ENCODE measurements around the gene ADGRG3.

Gene ADGRG3

DNA sequence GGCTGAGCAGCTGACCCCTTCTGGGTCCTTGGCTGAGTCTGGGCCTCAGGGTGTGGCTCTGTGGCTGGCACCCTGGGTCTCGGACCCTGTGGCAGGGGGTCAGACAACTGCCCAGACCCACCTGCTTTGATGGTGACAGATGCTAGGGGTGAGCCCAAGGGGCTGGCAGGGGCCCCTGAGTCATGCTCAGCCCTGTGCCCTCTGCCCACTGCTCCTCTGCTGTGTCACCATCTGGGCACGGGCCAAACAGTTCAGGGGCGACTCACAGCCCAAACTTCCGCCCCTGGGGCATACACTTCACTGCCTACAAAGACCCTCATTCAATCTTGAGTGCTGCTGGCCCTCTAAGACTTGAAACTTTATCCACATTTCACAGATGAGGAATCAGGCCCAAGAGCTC lies 33.9 kb upstream of the ADGRG3 start:
- H3K9ac ChIP-seq (ENCODE audit: low read depth, low read length) = no peak overlapping the region

GRCh38 chr16:57635266-57636097 lies 32.6 kb upstream of the ADGRG3 start:
- H2AFZ ChIP-seq (ENCODE audit: low read depth, low read length) = no peak overlapping the region
- no peaks in the 10 kb centered on the region for H4K20me1 ChIP-seq (ENCODE audit: insufficient read depth, low read length)
- no peak overlapping the region for H3K4me3 ChIP-seq (ENCODE audit: low read depth in 1 of 2, low read length in 2 of 2)
- DNase-seq (no peak), ATAC-seq (ENCODE audit: insufficient read depth, low read depth) (no peak)
- no peak overlapping the region for H3K4me2 ChIP-seq (ENCODE audit: insufficient read depth, low read length)
- no peaks in the 10 kb centered on the region for H3K79me2 ChIP-seq (ENCODE audit: insufficient read depth, low read length)
- H3K9me3 ChIP-seq (ENCODE audit: insufficient read depth, low read length, severe bottlenecking) = no peaks in the 10 kb centered on the region
- H3K4me1 ChIP-seq (ENCODE audit: insufficient read depth, low read length) = peaks cover 16% of the 10 kb centered on the region
- TF ChIP-seq CTCF (IDR thresholded peaks at IDR 0.05; ENCODE audit: borderline replicate concordance, extremely low read depth, low read length, poor library complexity, severe bottlenecking) = no peak
- no peak for TF ChIP-seq EZH2 (IDR thresholded peaks at IDR 0.05; ENCODE audit: borderline replicate concordance, low read depth, low read length, severe bottlenecking)
- no peak overlapping the region for H3K9ac ChIP-seq (ENCODE audit: low read depth, low read length)
- no peak overlapping the region for H3K27ac ChIP-seq (ENCODE audit: low read length)
- no peaks in the 10 kb centered on the region for H3K36me3 ChIP-seq (ENCODE audit: insufficient read depth, low read length)
- H3K27me3 ChIP-seq (ENCODE audit: insufficient read depth, low read length, poor library complexity) = no peaks in the 10 kb centered on the region

More for the DNA sequence above, 33.9 kb upstream of the ADGRG3 start:
- TF ChIP-seq EZH2 (IDR thresholded peaks at IDR 0.05; ENCODE audit: borderline replicate concordance, low read depth, low read length, severe bottlenecking) (no peak), CTCF (IDR thresholded peaks at IDR 0.05; ENCODE audit: borderline replicate concordance, extremely low read depth, low read length, poor library complexity, severe bottlenecking) (no peak)
- H4K20me1 ChIP-seq (ENCODE audit: insufficient read depth, low read length) = no peaks in the 10 kb centered on the region; the same call in 1 of the 2 replicates
- no peak overlapping the region for H3K4me3 ChIP-seq (ENCODE audit: low read depth in 1 of 2, low read length in 2 of 2)
- H3K4me1 ChIP-seq (ENCODE audit: insufficient read depth, low read length) = peaks cover 7% of the 10 kb centered on the region
- H3K9me3 ChIP-seq (ENCODE audit: insufficient read depth, low read length, severe bottlenecking) = no peaks in the 10 kb centered on the region
- ATAC-seq (ENCODE audit: insufficient read depth, low read depth) (no peak), DNase-seq (no peak)
- no peaks in the 10 kb centered on the region for H3K27me3 ChIP-seq (ENCODE audit: insufficient read depth, low read length, poor library complexity)
- H3K4me2 ChIP-seq (ENCODE audit: insufficient read depth, low read length) = no peak overlapping the region
- H3K27ac ChIP-seq (ENCODE audit: low read length) = no peak overlapping the region
- no peaks in the 10 kb centered on the region for H3K79me2 ChIP-seq (ENCODE audit: insufficient read depth, low read length)
- no peak overlapping the region for H2AFZ ChIP-seq (ENCODE audit: low read depth, low read length)
- no peaks in the 10 kb centered on the region for H3K36me3 ChIP-seq (ENCODE audit: insufficient read depth, low read length)

DNA sequence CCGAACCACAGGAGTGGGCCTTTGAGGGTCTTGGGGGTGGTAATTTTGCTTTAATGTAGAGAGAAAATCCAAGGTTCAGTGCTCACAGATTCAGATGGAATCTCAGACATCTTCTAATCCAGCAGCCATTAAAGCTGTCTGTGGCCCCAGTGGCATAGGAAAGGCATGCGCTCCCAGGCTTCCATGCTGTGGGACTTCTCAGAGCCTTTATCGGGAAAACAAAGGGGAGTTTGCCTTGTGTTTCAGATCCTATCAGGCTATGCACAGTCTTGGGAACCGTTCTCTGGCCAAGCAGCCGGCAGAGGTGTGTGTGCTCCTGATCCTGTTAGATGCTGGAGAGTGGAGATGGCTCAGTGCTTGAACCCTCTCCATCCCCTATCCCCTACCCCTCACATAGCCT lies 31.9 kb upstream of the ADGRG3 start:
- H3K27me3 ChIP-seq (ENCODE audit: insufficient read depth, low read length, poor library complexity) = no peaks in the 10 kb centered on the region
- H3K4me3 ChIP-seq (ENCODE audit: low read depth in 1 of 2, low read length in 2 of 2) = no peak overlapping the region
- no peaks in the 10 kb centered on the region for H4K20me1 ChIP-seq (ENCODE audit: insufficient read depth, low read length)
- no peak overlapping the region for H3K9ac ChIP-seq (ENCODE audit: low read depth, low read length)
- H3K9me3 ChIP-seq (ENCODE audit: insufficient read depth, low read length, severe bottlenecking) = no peaks in the 10 kb centered on the region
- peaks cover 16% of the 10 kb centered on the region for H3K4me1 ChIP-seq (ENCODE audit: insufficient read depth, low read length)
- H2AFZ ChIP-seq (ENCODE audit: low read depth, low read length) = no peak overlapping the region
- no peak for TF ChIP-seq EZH2 (IDR thresholded peaks at IDR 0.05; ENCODE audit: borderline replicate concordance, low read depth, low read length, severe bottlenecking)
- TF ChIP-seq CTCF (IDR thresholded peaks at IDR 0.05; ENCODE audit: borderline replicate concordance, extremely low read depth, low read length, poor library complexity, severe bottlenecking) = no peak
- no peak overlapping the region for H3K27ac ChIP-seq (ENCODE audit: low read length)
- H3K79me2 ChIP-seq (ENCODE audit: insufficient read depth, low read length) = no peaks in the 10 kb centered on the region
- ATAC-seq (ENCODE audit: insufficient read depth, low read depth) (no peak), DNase-seq (no peak)
- no peaks in the 10 kb centered on the region for H3K36me3 ChIP-seq (ENCODE audit: insufficient read depth, low read length)
- no peak overlapping the region for H3K4me2 ChIP-seq (ENCODE audit: insufficient read depth, low read length)
